Astrocyte of the spinal cord (primary cell): ENCODE results near the gene SIRT4.

Experiments
- DNase-seq: peaks from one replicate; pipeline ENCODE4 v3.0.0; 2011; ENCODE audit warnings: low read depth, low spot score
- H3K4me3 ChIP-seq: 2 replicates; pipeline ENCODE4 v1.5.1; 2011; ENCODE audit warnings: low read depth, mild to moderate bottlenecking, low read length, moderate library complexity
- in situ Hi-C: cut with HindIII; loops from 2 replicates; pipeline ENCODE4 v1.10.0; 2017; ENCODE audit warnings: low sequenced_read_pairs
- TF ChIP-seq, protein P1 (sequence below): IDR thresholded peaks from 2 replicates; pipeline ENCODE4 v1.5.1; 2012; ENCODE audit warnings: low read depth, mild to moderate bottlenecking, low read length, inconsistent platforms

Gene SIRT4

DNA sequence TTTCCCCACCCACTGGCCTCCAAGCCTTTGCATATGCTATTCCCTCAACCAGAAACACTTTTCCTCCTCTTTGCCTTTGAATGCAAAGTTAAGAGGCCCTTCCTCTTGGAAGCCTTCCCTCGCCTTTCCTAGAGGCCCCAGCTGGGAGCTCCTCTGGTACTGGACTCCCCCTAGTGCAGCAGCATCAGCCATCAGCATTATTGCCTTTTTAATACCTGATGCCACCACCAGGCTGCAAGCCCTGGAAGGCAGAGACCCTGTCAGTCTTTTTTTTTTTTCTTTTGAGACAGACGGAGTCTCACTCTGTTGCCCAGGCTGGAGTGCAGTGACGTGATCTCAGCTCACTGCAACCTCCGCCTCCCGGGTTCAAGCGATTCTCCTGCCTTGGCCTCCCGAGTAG is 44.6 kb downstream of the SIRT4 start:
- DNase-seq: no peak
- TF ChIP-seq, protein P1, sequence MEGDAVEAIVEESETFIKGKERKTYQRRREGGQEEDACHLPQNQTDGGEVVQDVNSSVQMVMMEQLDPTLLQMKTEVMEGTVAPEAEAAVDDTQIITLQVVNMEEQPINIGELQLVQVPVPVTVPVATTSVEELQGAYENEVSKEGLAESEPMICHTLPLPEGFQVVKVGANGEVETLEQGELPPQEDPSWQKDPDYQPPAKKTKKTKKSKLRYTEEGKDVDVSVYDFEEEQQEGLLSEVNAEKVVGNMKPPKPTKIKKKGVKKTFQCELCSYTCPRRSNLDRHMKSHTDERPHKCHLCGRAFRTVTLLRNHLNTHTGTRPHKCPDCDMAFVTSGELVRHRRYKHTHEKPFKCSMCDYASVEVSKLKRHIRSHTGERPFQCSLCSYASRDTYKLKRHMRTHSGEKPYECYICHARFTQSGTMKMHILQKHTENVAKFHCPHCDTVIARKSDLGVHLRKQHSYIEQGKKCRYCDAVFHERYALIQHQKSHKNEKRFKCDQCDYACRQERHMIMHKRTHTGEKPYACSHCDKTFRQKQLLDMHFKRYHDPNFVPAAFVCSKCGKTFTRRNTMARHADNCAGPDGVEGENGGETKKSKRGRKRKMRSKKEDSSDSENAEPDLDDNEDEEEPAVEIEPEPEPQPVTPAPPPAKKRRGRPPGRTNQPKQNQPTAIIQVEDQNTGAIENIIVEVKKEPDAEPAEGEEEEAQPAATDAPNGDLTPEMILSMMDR: no peak
- in situ Hi-C loops: no loop called here
- no peak overlapping the region for H3K4me3 ChIP-seq

DNA sequence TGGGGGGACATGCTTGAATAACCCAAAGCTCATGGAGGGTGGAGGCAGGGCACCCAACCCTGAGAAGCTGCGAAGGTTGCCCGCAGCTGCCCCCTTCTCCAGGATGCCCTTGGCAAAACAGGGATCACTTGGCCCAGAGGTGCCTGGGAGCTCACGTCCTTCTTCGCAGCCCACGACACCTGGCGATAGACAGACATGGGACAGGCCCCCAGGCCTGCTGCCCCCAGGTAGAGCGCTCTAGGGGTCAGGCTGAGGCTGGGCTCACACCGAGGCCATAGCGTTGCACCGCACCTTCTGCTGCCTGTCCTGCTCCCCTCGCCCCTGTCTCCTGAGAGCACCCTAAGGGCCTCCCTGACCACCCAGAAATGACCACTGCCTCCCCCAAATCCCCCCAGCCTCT is 45.6 kb downstream of the SIRT4 start:
- in situ Hi-C loops: no loop called here
- no peak for DNase-seq

DNA sequence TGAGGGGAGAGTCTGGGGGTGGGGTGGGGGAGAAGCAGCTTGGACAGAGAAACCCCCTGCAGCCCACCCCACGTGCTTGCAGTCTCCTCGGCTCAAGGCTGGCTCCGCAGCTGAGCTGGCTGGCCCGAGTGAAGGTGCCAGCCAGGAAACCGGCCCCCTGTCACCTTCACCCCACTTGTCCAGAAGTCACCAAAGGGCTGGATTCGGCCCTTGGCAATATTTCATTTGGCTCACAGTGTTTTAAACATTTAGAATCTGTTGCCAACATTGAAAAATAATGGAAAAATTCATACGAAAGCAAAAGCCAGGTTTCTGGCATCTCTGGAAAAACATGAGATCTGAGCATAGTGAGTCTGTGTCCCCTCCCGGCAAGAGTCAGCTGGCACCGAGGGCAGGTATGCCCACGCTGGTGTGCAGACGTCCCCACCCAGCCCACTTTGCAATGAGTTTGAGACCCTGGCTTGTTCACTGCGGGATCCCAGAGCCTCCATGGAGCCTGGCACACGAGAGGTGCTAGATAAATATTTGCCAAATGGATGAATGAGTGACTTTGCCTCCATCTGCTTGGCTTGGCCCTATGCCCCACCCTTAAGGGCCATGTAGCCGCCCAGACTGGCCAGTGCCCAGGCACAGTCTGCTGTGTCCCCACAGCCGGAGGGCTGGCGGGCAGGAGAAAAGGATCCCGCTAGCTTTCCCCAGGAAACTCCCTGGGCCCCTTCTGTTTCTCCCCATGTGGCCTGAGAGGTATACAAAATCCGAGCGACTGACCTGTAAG is 48.6 kb downstream of the SIRT4 start:
- H3K4me3 ChIP-seq: no peak overlapping the region
- in situ Hi-C loops: no loop called here
- DNase-seq: no peak
- TF ChIP-seq, protein P1: no peak

More for the DNA sequence above, 45.6 kb downstream of the SIRT4 start:
- TF ChIP-seq, protein P1: no peak
- H3K4me3 ChIP-seq: no peak overlapping the region

DNA sequence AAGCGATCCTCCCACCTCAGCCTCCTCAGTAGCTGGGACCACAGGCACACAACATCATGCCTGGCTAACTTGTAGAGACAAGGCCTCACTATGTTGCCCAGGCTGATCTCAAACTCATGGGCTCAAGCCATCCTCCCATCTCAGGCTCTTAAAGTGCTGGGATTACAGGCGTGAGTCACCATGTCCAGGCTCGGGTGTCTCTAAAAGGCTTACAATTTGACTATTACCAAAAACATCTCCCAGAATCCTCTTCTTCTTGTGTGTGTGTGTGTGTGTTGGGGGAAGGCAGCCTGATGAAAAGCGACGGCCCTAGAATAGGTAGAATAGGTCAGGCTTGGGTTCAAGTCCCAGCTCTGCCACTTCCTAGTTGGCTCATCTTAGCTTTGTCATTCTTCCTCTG is 50.0 kb downstream of the SIRT4 start:
- TF ChIP-seq, protein P1: no peak
- in situ Hi-C loops: no loop called here
- no peak overlapping the region for H3K4me3 ChIP-seq
- DNase-seq: peak; percentile 32

DNA sequence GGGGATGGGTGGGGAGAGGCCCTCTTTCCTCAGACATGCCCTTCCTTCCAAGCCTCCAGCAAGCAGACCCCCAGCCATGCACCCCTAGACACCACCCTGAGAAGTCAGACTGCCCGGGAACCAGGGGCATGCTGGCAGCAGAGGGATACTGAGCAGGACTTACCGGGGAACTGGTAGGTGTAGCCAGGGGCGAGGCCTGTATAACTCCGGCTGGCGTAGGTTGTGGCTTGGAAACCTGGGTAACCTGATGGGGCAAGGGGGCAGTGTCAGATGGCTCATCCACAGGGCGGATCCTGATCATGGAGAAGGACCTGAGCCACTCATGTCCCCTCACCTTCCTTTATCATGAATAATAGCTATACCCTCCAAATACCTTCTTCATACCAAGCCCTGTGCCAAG is 51.0 kb downstream of the SIRT4 start:
- in situ Hi-C loops: no loop called here
- TF ChIP-seq, protein P1: no peak
- H3K4me3 ChIP-seq: no peak overlapping the region
- no peak for DNase-seq

DNA sequence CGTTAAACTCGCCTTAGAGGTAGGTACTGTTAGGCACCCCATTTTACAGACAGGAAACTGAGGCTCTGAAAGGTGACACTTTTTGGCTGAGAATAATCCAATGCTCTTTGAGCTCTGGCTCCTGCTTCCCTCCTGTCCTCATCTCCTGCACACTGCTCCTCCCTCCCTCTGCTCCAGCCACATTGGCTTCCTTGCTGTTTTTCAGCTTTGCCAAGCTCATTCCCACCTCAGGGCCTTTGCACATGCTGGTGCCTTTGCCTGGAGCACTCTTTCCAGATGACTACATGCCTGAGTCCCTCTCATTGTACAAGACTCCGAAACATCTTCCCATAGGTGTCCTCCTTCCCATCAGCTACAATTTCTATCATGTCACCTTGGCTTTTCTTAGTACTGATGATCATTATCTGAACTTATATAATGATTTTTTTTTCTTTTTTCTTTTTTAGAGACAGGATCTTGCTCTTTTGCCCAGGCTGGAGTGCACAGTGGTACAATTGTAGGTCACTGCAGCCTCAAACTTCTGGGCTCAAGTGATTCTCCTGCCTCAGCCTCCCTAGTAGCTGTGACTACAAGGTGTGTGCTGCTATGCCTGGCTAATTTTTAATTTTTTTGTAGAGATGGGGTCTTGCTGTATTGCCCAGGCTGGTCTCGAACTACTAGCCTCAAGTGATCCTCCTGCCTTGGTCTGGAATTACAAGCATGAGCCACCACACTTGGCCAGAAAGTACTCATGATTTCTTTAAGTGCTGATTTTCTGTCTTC is 51.6 kb downstream of the SIRT4 start:
- no peak for DNase-seq
- H3K4me3 ChIP-seq: no peak overlapping the region
- in situ Hi-C loops: no loop called here
- TF ChIP-seq, protein P1: no peak
